HG03280 (cell line): ENCODE results near the gene ONECUT2.

Experiments used
- ATAC-seq: cut with Tn5 transposase; IDR thresholded peaks from one replicate; pipeline ENCODE4 v1.9.1; 2021; ENCODE audit warnings: mild to moderate bottlenecking, moderate library complexity; ENCODE audit not compliant: unreplicated experiment

Gene ONECUT2

DNA sequence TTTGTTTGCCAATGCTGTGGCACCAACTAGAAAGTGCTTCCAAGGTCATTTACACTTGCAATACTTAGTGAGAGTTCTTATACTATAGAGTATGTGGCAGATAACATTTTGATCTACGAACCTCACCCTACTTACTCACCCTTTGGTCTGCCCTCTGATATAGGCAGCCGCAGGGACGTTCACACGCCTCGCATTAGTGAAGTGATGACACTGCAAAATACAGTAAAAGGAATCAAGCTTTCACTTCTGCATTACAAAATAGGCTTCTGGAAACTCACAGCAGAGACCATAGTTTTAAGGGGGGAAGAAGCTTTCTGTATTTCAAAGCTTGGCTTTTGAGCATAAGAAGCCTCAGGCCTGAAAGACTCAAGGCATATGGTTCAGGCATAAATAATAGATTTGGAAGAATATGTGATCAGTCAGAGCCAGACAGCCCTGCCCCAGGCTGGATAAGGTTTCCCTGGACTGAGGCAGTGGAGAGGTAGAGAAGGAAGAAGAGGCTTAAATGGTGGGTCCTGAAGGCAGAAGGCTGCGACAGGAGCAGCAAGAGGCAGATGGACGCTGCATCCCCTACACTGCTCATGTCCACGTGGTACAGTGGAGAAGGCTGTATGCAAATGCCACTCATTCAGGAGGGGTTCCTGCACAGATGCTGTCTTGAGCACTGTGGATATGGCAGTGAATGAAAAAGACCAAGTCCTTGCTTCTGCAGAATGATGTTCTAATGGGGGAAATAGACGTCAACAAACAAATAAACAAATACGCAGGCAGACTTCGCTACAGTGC lies 88.2 kb downstream of the ONECUT2 start:
- no peak for ATAC-seq

DNA sequence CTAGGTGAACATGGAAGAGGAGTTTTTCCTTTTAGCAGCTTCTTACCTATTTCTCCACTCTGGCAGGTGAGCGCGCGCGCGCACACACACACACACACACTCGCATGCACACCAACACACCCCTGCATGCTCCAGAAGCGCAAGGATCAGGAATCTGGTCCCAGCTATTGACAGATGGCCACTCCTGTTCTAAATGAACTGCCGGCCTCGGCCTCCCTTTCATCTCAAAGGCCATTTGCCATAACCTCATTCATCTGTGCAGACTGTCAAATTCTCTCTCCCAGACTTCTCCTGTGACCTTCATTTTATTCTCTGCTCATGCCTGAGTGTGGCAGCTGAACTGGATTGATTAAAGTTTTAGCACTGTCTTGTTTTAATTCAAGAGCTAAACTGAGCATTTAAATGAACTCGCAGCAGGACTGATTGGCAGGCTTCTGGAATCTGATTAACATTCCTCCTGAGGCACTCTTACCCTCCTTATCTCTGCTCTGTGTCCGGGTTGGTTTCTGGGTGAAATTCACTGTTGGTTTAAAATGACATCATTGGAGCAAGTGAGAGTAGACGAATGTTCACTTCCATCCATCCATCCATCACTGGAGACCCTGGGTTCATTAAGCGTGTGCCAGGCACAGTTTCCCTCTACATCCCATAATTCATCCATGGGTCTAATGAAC lies 92.5 kb downstream of the ONECUT2 start:
- ATAC-seq: no peak

DNA sequence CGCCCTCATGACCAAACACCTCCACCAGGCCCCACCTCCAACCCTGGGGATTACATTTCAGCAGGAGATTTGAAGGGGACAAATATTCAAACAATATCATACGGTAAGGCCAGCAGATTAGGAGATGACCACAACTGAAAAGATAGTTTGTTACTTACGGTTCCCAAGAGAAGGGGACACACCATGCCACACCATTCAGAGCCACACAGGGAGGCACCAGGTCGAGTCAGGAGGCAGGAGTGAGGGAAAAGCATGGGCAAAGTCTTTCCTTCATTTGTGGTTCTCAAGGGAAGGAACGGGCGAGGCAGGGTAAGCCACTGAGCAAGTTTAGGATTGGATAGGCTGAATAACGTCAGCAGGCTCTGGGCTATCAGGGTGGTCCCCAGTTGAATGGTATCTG lies 94.0 kb downstream of the ONECUT2 start:
- no peak for ATAC-seq

DNA sequence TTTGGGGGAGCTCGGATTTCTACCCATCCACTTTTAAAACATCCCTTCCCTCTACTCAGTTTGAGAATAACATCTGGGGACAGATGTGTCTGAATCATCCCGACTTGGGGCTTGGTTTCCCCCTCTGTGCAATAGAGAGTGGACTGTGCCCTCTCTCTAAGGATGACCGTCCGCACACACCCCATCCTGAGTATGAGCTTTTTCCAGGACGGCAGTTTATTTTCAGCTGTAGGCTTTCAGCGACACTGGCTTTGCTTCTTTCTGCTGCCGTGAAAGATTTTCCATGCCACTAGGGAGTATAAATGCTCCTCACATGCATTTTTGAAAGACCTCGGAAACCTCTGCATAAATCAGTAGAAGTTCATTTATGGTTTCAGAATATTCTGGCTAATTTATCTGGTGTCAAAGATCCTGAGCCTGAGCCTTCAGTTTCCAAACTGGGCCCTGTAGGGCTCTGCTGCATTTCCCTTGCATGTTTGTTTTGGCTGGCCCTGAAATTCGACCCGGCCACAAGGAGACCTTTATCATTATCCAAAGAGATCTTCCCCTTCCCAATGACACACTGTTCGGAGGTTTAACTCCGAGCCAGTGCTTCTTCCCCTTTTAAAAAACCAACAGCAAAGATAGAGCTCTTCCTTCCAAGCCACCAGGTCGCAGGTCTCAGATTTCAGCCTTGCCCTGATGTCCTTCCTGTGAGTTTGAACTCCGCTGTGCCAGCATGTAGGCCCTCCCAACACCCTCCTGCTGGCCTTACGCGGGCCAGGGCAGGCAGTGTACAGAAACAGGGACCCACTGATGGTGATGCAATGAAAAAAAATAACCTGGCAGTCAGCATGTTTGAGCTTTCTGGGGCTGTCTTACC lies 98.1 kb downstream of the ONECUT2 start:
- ATAC-seq: no peak

DNA sequence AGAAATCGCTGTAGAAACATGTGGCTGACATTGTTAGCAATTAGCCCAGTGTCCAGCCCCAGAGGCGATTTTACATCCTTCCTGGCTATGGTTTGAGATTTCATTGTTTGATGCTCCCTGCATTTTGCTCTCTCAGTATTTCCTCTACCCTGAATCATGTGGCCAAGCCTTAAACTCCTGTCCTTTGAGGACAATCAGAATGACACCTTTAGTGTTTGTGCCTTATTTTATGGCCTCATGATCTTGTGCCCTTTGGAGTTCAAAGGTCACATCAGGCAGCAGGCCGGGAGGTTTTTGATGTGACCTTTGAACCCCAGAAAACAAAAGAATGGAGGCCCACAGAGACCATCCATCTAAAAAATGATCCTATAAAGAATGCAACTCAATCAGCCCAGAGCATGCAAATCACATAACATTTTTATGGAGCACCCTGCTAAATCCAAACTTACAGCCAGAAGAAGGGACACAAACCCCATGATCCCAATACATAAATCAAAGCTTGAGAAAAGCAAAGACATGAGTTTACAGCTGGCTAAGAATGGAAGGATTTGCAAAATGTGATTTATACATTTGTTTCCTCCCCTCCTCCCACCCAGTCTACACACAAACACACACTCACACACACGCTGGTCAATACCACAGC lies 98.8 kb downstream of the ONECUT2 start:
- no peak for ATAC-seq

DNA sequence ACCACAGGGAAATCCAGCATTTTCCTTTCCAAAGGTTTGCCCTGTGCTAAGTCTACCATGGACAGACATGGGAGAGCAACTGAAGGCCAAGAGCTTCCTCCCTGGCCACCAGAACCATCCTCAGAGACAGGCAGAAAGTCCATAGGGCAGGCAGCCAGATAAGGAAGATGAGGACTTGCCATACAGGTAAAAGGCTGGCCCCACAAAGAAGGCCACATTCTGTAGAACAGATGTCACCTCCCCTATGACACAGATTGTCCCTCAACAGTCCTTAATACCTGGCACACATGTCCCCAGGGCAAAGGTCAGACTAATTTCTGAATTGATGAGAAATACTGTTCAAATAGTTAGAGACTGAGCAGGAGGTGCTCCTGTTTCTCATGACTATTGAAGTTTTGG lies 99.3 kb downstream of the ONECUT2 start:
- ATAC-seq: no peak

DNA sequence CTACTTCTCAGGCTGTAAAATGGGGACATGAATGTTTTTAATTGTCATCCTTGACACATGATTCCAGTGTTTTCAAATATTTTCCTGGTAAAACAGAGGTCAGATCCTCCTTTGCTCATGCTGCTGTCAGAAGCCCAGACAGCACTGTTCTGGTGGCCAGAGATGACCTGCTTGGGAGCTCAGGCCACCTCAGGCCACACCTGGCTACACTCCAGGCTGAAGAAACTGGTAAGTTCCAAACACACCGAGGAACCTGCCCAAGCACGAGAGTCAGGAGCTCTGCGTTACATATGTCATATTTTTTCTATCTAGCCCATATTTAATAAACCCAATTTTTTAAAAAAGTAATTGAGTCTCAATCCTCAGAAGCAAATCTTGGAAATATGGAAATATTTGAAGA lies 103.4 kb downstream of the ONECUT2 start:
- no peak for ATAC-seq

DNA sequence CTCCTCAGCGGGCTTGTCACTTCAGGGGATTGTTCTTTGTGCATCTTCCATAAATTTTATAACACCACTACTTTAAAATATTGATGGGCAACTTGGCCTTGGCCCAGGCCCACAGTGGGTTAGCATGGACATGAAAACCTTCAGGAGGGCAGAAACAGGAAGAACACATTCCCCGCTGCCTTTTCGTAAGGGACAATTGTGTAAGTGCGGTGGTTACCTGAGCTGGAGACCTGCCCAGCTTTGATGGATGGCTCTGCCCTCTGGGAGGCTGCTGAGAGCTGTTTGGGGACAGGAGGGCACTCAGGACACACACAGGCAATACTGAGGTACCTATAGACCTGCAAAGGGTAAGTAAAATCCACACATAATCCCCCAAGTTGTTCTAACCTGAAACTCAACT lies 104.5 kb downstream of the ONECUT2 start:
- no peak for ATAC-seq
